NCI-H524 (cell line): ENCODE results near the gene CHST4.
"Not testable (repeated sequence)": the region's sequence is repeated elsewhere in the genome, so short reads cannot be mapped to it uniquely, and the experiment has no call there.

Experiments
- DNase-seq, 2 experiments: peaks; one replicate each; lab custom pipeline; 2025; lab: John Stamatoyannopoulos, UW

CHST4 gene

GRCh38 chr16:71570144-71570543 lies 43.9 kb downstream of the CHST4 start:
- DNase-seq = no peak

DNA sequence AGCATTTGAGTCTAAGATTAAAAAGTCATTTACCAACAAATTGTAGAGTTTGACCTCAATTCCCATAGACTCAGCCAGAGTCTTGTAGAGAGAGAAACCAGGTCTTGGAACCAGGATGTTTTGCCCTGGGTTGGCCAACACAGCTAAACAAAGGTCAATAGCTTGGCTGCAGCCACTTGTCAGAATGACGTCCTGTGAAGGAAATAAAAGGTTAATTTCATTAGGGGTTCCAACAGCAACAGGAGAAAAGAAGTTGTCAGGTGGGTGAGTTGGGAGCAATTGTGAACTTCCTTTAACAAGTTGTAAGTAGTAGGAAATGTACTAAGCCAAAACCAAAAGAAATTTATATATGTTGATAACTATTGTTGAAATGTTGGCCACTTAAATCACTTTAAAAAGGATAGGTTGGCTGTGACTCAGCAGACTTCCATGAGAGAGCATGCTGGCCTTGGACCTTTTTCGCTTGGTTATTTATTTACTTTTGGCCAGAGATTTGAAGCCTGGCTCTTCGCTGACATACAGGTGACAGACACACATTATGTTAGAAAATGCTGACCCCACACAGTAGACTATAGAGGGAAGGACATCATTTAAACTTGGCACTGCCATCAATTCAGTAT lies 46.4 kb downstream of the CHST4 start:
- DNase-seq = no peak

GRCh38 chr16:71573387-71574094 lies 47.3 kb downstream of the CHST4 start:
- no peak for DNase-seq

- DNase-seq = no peak
These were observed 48.5 kb downstream of the CHST4 start for GRCh38 chr16:71574702-71575101.

GRCh38 chr16:71576971-71577370 lies 50.7 kb downstream of the CHST4 start, which contains the start of gene TAT:
TSS of gene TAT (minus strand) at chr16:71577092. CDS start at chr16:71576415, 677 bp downstream.
- no peak for DNase-seq

DNA sequence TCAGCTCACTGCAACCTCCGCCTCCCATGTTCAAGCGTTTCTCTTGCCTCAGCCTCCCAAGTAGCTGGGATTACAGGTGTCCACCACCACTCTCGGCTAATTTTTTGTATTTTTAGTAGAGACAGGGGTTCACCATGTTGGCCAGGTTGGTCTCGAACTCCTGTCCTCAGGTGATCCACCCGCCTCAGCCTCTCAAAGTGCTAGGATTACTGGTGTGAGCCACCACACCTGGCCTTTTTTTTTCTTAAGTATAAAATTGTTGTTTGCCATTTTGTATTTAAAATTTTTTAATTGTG lies 56.3 kb downstream of the CHST4 start:
- not testable (repeated sequence) for DNase-seq

GRCh38 chr16:71584543-71585317 lies 58.5 kb downstream of the CHST4 start:
- no peak for DNase-seq

GRCh38 chr16:71585318-71585703 lies 59.1 kb downstream of the CHST4 start:
- DNase-seq = no peak
